Gastroesophageal sphincter (tissue), 3 donors: Measurements from ENCODE around the gene MROH2A.

Experiments
- CTCF ChIP-seq, 4 experiments: fragments of 200-600 bp in 2 of 4; fragments of 450-650 bp in 2 of 4; sonication (generic) in 1 of 4; IDR thresholded peaks; one replicate each; pipeline ENCODE4 v1.5.1; 2017 to 2019; ENCODE audit warnings: antibody characterized with exemption in 4 of 4, mild to moderate bottlenecking in 2 of 4, moderate library complexity in 2 of 4
- EP300 ChIP-seq: sonication (generic); formaldehyde crosslinking; IDR thresholded peaks from one replicate; pipeline ENCODE4 v1.6.1; 2017; ENCODE audit warnings: antibody characterized with exemption, mild to moderate bottlenecking
- POLR2A ChIP-seq, 2 donors: fragments of 450-650 bp; IDR thresholded peaks; one replicate each; pipeline ENCODE4 v1.6.1; 2017; ENCODE audit warnings: antibody characterized with exemption in 2 of 2, mild to moderate bottlenecking in 2 of 2, moderate library complexity in 1 of 2
- POLR2AphosphoS5 ChIP-seq: sonication (generic); formaldehyde crosslinking; IDR thresholded peaks from one replicate; pipeline ENCODE4 v1.6.1; 2017; ENCODE audit warnings: antibody characterized with exemption

- TF ChIP-seq CTCF (IDR thresholded peaks at IDR 0.05) (no peak), EP300 (no peak), POLR2A (IDR thresholded peaks at IDR 0.05) (no peak), POLR2AphosphoS5 (no peak)
These were observed 31.5 kb upstream of the MROH2A start for GRCh38 chr2:233746475-233747282.
